AG09309 (cell line): ENCODE results near the gene TSPAN9.

Source experiments
- DNase-seq: peaks from one replicate; pipeline ENCODE4 v3.0.0-alpha.2; 2010; ENCODE audit warnings: low read depth
- H3K4me3 ChIP-seq: 2 replicates; pipeline ENCODE4 v1.5.1; 2011; ENCODE audit warnings: mild to moderate bottlenecking, low read depth, low read length, moderate library complexity; ENCODE audit not compliant: control insufficient read depth
- CTCF ChIP-seq: IDR thresholded peaks from 2 replicates; pipeline ENCODE4 v1.5.1; 2011; ENCODE audit warnings: mild to moderate bottlenecking, low read depth, low read length, inconsistent platforms; ENCODE audit not compliant: insufficient read depth, control insufficient read depth; ENCODE audit errors: missing control alignments

TSPAN9 gene

GRCh38 chr12:3097836-3098235 lies 20.7 kb downstream of the TSPAN9 start:
- no peak for TF ChIP-seq CTCF
- H3K4me3 ChIP-seq = no peak overlapping the region
- DNase-seq = no peak

- TF ChIP-seq CTCF = no peak
- H3K4me3 ChIP-seq = no peak overlapping the region
- DNase-seq = no peak
These were observed 21.3 kb downstream of the TSPAN9 start for GRCh38 chr12:3098436-3098835.

- DNase-seq = no peak
- H3K4me3 ChIP-seq = no peak overlapping the region
- TF ChIP-seq CTCF = no peak
These were observed 22.0 kb downstream of the TSPAN9 start for GRCh38 chr12:3099146-3099545.

GRCh38 chr12:3101309-3102024 lies 24.3 kb downstream of the TSPAN9 start:
- TF ChIP-seq CTCF = no peak

GRCh38 chr12:3102771-3103410 lies 25.7 kb downstream of the TSPAN9 start:
- no peak for DNase-seq
- no peak overlapping the region for H3K4me3 ChIP-seq
- TF ChIP-seq CTCF = no peak

More at GRCh38 chr12:3101309-3102024, 24.3 kb downstream of the TSPAN9 start:
- no peak overlapping the region for H3K4me3 ChIP-seq
- DNase-seq = no peak

- no peak for DNase-seq
- no peak for TF ChIP-seq CTCF
- H3K4me3 ChIP-seq = no peak overlapping the region
These were observed 26.6 kb downstream of the TSPAN9 start for GRCh38 chr12:3103806-3104205.
